ENCODE results near the gene MTOR. TPM values are rescaled to one million over a fixed set of nuclear protein-coding genes. Genes with fewer than 3 reads are reported as not detected.
"Not testable (repeated sequence)": the region's sequence is repeated elsewhere in the genome, so short reads cannot be mapped to it uniquely, and the experiment has no call there.

The MTOR gene
- total RNA-seq, 4 donors from 2014 or later: 22.9 to 51.5 (median 40.3) TPM

DNA sequence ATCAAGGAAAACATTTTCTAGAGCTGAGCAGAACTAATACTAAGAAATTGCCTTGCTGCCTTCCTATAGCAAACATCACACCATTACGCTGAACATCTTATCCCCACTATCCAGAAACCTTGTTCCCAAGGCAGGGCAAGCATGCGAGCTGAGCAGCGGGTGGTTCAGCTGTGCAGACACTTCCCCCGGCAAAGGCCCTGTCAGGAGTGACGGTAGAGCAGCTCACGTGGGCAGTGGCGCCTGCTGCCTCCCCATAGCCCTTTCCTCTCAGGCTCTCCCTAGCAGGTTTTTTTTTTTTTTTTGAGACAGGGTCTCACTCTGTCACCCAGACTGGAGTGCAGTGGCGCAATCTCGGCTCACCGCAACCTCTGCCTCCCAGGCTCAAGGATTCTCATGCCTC is 86.9 kb downstream of the MTOR start:
- no peaks in the 10 kb centered on the region for H3K27me3 ChIP-seq
- H3K4me1 ChIP-seq: peaks cover 0 to 6% of the 10 kb centered on the region in 2 donors
- intact Hi-C loops (cut with DNase I; ENCODE audit: low total_unique reads): no loop called here
- no peak overlapping the region for H3K4me3 ChIP-seq
- no peak for DNase-seq
- no peak for TF ChIP-seq POLR2A (IDR thresholded peaks at IDR 0.05)
- TF ChIP-seq, protein P1, sequence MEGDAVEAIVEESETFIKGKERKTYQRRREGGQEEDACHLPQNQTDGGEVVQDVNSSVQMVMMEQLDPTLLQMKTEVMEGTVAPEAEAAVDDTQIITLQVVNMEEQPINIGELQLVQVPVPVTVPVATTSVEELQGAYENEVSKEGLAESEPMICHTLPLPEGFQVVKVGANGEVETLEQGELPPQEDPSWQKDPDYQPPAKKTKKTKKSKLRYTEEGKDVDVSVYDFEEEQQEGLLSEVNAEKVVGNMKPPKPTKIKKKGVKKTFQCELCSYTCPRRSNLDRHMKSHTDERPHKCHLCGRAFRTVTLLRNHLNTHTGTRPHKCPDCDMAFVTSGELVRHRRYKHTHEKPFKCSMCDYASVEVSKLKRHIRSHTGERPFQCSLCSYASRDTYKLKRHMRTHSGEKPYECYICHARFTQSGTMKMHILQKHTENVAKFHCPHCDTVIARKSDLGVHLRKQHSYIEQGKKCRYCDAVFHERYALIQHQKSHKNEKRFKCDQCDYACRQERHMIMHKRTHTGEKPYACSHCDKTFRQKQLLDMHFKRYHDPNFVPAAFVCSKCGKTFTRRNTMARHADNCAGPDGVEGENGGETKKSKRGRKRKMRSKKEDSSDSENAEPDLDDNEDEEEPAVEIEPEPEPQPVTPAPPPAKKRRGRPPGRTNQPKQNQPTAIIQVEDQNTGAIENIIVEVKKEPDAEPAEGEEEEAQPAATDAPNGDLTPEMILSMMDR (IDR thresholded peaks at IDR 0.05): no peak
- no peak overlapping the region for H3K27ac ChIP-seq
- no peaks in the 10 kb centered on the region for H3K9me3 ChIP-seq
- H3K36me3 ChIP-seq: no peaks in the 10 kb centered on the region

DNA sequence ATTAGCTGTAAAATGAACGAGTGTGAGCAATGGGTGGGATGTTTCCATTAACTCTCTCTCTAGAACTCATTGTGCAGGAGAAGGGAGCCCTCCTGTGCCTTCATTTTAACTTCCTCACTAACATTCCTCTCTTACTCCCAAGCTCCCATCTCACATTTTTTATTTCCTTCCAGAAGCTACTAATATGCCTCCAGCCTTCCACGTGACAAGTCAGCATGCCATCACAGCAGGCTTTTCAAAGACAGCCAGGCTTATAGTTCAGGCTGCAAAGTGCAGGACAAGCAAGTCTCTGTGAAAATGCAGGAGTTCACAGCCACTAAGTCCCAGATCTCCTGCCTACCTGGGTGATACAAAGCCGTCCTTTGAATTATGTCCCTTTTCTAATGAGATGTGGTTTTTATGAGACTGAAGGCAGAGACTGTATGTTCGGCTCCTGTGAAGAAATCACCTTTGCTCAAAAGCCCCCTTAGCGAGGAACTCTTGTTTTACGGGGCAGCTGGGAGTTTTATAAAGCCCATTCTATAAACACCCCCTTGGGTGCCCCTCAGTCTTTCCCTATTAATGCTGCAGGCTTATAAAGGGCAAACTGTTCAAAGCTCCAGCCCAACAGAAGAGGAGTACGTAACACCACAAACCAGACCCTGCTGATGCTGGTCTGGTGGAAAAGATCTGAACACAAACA is 87.9 kb downstream of the MTOR start:
- no peak for DNase-seq
- Histone ChIP-seq H3K4me3 (no peak overlapping the region), H3K4me1 (peaks cover 0 to 6% of the 10 kb centered on the region in 2 donors), H3K27ac (no peak overlapping the region), H3K36me3 (no peaks in the 10 kb centered on the region), H3K9me3 (no peaks in the 10 kb centered on the region), H3K27me3 (no peaks in the 10 kb centered on the region)
- intact Hi-C loops (cut with DNase I; ENCODE audit: low total_unique reads): no loop called here
- no peak for TF ChIP-seq POLR2A (IDR thresholded peaks at IDR 0.05)
- TF ChIP-seq, protein P1 (IDR thresholded peaks at IDR 0.05): no peak

DNA sequence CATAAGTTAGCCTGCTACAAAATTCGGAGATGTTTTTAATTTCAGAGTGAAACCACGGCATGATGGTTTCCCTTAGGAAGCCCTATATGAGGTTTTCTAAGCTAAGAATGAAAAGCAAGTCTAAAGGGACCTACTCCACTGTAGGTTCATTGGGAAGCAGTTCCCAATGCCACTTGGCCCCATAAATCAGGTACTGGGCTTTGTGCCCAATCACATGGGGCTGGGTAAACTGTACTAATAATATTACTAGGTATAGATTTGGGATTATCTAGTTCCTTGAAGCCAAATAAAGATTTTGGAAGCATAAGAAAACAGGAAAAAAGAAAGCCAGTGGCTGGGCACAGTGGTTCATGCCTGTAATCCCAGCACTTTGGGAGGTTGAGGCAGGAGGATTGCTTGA is 92.2 kb downstream of the MTOR start:
- intact Hi-C loops (cut with DNase I; ENCODE audit: low total_unique reads): no loop called here
- TF ChIP-seq, protein P1 (IDR thresholded peaks at IDR 0.05): no peak
- TF ChIP-seq POLR2A (IDR thresholded peaks at IDR 0.05): no peak

DNA sequence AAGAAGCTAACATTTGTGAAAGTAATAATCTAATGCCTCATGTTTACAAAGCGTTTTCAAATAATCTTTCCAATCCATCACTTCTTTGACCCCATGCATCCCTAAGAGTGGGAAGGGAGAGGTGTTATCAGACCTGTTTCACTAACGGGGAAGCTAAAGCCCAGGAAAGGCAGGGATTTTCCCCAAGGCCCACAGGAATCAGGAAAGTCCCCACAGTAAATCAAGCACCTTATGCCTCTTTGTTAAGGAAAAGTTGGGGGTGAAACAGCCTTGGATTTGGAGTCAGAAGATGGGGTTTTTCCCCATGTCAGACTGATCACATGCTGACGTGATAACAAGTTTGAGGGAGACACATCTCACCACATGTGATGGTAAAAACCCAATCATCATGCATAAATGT is 93.1 kb downstream of the MTOR start:
- no peak overlapping the region for H3K27ac ChIP-seq
- no peaks in the 10 kb centered on the region for H3K27me3 ChIP-seq

More for the DNA sequence above, 92.2 kb downstream of the MTOR start:
- Histone ChIP-seq H3K9me3 (no peaks in the 10 kb centered on the region), H3K27ac (no peak overlapping the region), H3K36me3 (no peaks in the 10 kb centered on the region), H3K4me1 (no peaks in the 10 kb centered on the region), H3K4me3 (no peak overlapping the region), H3K27me3 (no peaks in the 10 kb centered on the region)
- no peak for DNase-seq

DNA sequence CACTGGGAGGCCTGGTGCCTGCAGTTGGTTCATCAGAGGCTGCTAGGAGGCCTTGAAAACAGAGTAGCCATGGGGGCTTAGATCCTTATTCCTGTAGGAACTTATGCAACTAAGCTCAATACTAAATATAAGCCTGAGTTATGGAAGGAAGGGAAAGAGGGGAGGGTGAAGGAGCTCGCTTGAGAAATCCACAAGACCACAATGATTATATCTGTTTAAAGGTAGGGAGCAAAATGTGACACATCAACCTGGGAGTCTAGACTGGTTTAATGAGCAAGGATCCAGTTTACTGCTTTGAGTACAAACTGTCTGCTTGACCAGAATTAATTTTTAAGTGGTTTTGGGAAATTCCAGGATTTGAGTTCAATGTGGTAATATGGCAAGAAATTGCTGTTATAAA is 93.6 kb downstream of the MTOR start:
- Histone ChIP-seq H3K36me3 (no peaks in the 10 kb centered on the region), H3K27me3 (no peaks in the 10 kb centered on the region), H3K4me1 (no peaks in the 10 kb centered on the region), H3K9me3 (no peaks in the 10 kb centered on the region), H3K27ac (no peak overlapping the region), H3K4me3 (no peak overlapping the region)
- intact Hi-C loops (cut with DNase I; ENCODE audit: low total_unique reads): no loop called here
- no peak for DNase-seq
- no peak for TF ChIP-seq POLR2A (IDR thresholded peaks at IDR 0.05)
- TF ChIP-seq, protein P1 (IDR thresholded peaks at IDR 0.05): no peak

More for the DNA sequence above, 93.1 kb downstream of the MTOR start:
- TF ChIP-seq, protein P1 (IDR thresholded peaks at IDR 0.05): no peak
- TF ChIP-seq POLR2A (IDR thresholded peaks at IDR 0.05): no peak
- Histone ChIP-seq H3K9me3 (no peaks in the 10 kb centered on the region), H3K36me3 (no peaks in the 10 kb centered on the region), H3K4me3 (no peak overlapping the region), H3K4me1 (no peaks in the 10 kb centered on the region)
- DNase-seq: no peak
- intact Hi-C loops (cut with DNase I; ENCODE audit: low total_unique reads): no loop called here

DNA sequence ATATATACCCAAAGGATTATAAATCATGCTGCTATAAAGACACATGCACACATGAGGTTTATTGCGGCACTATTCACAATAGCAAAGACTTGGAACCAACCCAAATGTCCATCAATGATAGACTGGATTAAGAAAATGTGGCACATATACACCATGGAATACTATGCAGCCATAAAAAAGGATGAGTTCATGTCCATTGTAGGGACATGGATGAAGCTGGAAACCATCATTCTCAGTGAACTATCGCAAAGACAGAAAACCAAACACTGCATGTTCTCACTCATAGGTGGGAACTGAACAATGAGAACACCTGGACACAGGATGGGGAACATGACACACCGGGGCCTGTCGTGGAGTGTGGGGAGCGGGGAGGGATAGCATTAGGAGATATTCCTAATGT is 95.6 kb downstream of the MTOR start:
- H3K27ac ChIP-seq; intact Hi-C loops (cut with DNase I; ENCODE audit: low total_unique reads); H3K27me3 ChIP-seq; H3K9me3 ChIP-seq; DNase-seq; H3K4me3 ChIP-seq; H3K4me1 ChIP-seq; H3K36me3 ChIP-seq: not testable (repeated sequence)

DNA sequence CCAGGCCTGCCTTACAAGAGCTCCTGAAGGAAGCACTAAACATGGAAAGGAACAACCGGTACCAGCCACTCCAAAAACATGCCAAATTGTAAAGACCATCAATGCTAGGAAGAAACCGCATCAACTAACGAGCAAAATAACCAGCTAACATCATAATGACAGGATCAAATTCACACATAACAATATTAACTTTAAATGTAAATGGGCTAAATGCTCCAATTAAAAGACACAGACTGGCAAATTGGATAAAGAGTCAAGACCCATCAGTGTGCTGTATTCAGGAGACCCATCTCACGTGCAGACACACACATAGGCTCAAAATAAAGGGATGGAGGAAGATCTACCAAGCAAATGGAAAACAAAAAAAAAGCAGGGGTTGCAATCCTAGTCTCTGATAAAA is 99.6 kb downstream of the MTOR start:
- H3K27me3 ChIP-seq; DNase-seq; H3K36me3 ChIP-seq; H3K9me3 ChIP-seq; H3K27ac ChIP-seq; H3K4me3 ChIP-seq; intact Hi-C loops (cut with DNase I; ENCODE audit: low total_unique reads): not testable (repeated sequence)
- H3K4me1 ChIP-seq: peaks cover 3 to 12% of the 10 kb centered on the region in 2 donors
